ENCODE measurements around the gene NECAP2. TPM values are rescaled to one million over a fixed set of nuclear protein-coding genes. Genes with fewer than 3 reads are reported as not detected.
A peak's percentile ranks its signal among the peaks of the same experiment; 100 is the strongest.

The NECAP2 gene
- total RNA-seq, 2 experiments from 2014 or later = 123 to 132 TPM

DNA sequence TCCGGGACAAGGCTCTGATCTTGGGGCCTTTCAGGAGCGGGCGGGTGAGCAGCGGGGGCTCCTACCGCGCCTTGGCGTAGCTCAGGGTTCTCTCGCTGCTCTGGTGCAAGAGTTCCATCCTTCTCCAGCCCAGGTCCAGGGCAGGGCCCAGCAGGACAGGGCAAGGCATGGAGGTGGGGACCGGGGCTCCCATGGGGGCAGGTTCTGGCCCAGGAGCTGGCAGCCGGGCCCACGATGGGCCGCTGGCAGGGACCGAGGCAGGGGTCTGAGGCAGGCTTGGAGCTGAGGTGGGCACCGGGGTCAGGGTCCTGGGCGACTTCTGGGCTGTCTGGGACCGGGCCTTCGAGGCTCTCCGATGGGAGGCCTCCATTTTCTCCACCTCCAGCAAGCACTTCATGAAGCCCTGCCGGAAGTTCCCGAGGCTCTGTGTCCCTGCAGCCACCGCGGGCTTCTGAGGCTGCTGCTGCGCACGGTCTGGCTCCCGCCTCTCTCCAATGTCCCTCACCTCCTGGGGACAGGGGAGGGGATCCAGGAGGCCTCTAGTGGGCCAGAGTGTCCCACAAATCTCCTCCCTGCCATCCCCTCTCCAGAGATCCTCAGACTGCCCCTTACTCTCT lies 30.9 kb upstream of the NECAP2 start:
- Mint-ChIP-seq H3K27me3 (peaks cover 10% of the 10 kb centered on the region), H3K27ac (no peak overlapping the region), H3K36me3 (ENCODE audit: low read depth) (no peaks in the 10 kb centered on the region), H3K9me3 (no peaks in the 10 kb centered on the region), H3K4me1 (no peaks in the 10 kb centered on the region), H3K4me3 (no peak overlapping the region)
- POLR2A ChIA-PET = interaction anchor here (1.6 kb wide), 1 partner anchor 10 kb away, joined by 4 read pairs; no protein-coding TSS in a partner anchor
- CTCF ChIA-PET = interaction anchor here (0.5 to 1.2 kb wide), 2 partner anchors 11 to 64 kb away, joined by 3 to 4 read pairs; no protein-coding TSS in a partner anchor
- no peak for DNase-seq

DNA sequence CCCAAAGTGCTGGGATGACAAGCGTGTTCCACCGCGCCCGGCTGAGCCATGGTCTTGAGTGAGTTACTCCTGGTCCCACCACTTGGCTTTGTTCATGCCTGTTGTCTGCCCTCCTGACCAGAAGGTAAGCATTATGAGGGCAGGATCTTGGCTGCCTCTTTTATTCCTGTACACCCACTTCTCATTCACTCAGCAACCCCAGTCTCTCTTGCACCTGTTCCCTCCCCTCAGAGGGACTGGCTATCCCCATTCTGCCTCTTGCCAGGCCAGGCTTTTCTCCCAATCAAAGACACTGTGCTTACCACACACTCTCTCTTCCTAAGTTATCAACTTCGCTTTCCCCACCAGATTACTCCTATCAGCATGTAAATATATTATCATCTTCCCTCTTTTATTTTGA lies 29.7 kb upstream of the NECAP2 start:
- Mint-ChIP-seq H3K9me3 (no peaks in the 10 kb centered on the region), H3K36me3 (ENCODE audit: low read depth) (no peaks in the 10 kb centered on the region), H3K27me3 (peaks cover 10% of the 10 kb centered on the region), H3K4me1 (no peaks in the 10 kb centered on the region), H3K4me3 (no peak overlapping the region), H3K27ac (no peak overlapping the region)
- no peak for DNase-seq
- CTCF ChIA-PET = interaction anchor here (1.2 kb wide), 1 partner anchor 10 kb away, joined by 4 read pairs; no protein-coding TSS in a partner anchor
- POLR2A ChIA-PET = no interaction called here

GRCh38 chr1:16413191-16413590 lies 27.3 kb upstream of the NECAP2 start:
- ChIA-PET POLR2A (no interaction called here), CTCF (no interaction called here)
- no peaks in the 10 kb centered on the region for H3K4me1 Mint-ChIP-seq
- no peaks in the 10 kb centered on the region for H3K36me3 Mint-ChIP-seq (ENCODE audit: low read depth)
- H3K4me3 Mint-ChIP-seq = no peak overlapping the region
- no peak overlapping the region for H3K27ac Mint-ChIP-seq
- H3K27me3 Mint-ChIP-seq = peaks cover 10% of the 10 kb centered on the region
- no peaks in the 10 kb centered on the region for H3K9me3 Mint-ChIP-seq
- no peak for DNase-seq

GRCh38 chr1:16418823-16419425 lies 21.6 kb upstream of the NECAP2 start:
- ChIA-PET CTCF (no interaction called here), POLR2A (interaction anchor here (1.0 kb wide), 1 partner anchor 21 kb away, joined by 3 read pairs; the partner anchor contains the start of gene NECAP2)
- Mint-ChIP-seq H3K4me3 (no peak overlapping the region), H3K36me3 (ENCODE audit: low read depth) (peaks cover 3% of the 10 kb centered on the region), H3K4me1 (peaks cover 38% of the 10 kb centered on the region), H3K27me3 (peaks cover 12% of the 10 kb centered on the region), H3K27ac (peak overlapping the region; percentile 7), H3K9me3 (no peaks in the 10 kb centered on the region)
- DNase-seq = no peak

DNA sequence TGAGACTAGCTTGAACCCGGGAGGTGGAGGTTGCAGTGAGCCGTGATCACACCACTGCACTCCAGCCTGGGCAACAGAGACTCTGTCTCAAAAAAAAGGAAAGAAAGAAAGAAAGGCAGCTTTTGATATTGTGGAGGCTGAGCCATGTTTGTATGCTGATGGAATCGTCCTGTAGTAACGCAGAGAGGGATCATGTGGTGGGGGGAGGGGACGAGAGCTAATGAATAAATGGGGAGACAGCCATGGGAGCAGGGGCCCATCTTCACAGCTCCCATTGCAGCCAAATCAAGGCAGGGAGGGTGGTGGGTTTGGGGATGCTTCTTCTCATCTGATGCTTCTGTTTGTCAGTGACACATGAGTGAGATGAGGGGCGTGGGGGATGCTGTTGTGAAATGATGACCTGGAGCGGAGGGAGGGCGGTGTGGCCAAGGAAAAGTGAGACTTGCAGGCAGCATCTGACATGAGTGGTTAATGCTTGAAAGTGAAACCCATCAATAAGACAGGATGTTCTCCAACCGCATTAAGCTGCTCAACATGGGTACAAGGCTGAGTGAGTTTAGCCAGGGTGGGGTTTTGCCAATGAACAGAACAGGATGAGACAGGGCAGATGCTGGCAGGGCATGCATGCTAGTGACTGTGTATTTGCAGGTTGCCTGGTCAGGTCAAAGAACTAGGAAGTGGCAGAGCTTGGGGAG lies 20.0 kb upstream of the NECAP2 start:
- H3K27me3 Mint-ChIP-seq = peaks cover 12% of the 10 kb centered on the region
- H3K27ac Mint-ChIP-seq = peak overlapping the region; percentile 94

DNA sequence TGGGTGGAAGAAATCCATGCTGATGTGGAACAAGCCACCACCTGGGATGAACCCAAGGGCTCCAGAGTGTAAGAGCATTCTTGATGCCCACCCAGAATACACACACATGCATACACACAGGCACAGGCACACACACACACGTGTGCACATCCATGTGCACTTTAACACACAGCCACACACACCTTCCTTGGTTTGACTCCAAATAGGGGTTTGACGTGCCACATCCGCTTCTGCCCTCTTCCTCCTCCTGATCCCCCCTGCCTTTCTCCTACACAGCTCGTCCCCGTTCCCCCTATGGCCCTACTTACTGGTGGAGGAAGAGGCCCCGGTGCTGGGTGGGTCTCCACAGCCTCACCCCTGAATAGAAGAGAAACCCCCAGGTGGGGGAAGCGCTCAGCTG lies 19.3 kb upstream of the NECAP2 start:
- Mint-ChIP-seq H3K27ac (peak overlapping the region; percentile 94), H3K27me3 (peaks cover 12% of the 10 kb centered on the region), H3K4me1 (peaks cover 38% of the 10 kb centered on the region), H3K9me3 (no peaks in the 10 kb centered on the region), H3K36me3 (ENCODE audit: low read depth) (peaks cover 3% of the 10 kb centered on the region), H3K4me3 (peak overlapping the region; percentile 38)
- peak; percentile 31 for DNase-seq
- POLR2A ChIA-PET = interaction anchor here (1.0 to 2.7 kb wide), 7 partner anchors 9 to 92 kb away, joined by 3 to 36 read pairs (median 7); partner anchors contain the start of genes FBXO42, NECAP2, RNU1-1 and SZRD1
- CTCF ChIA-PET = interaction anchor here (1.0 to 2.3 kb wide), 4 partner anchors 11 to 49 kb away, joined by 3 to 15 read pairs (median 4); partner anchors contain the start of gene NECAP2

More for the DNA sequence above, 20.0 kb upstream of the NECAP2 start:
- peak; percentile 76 for DNase-seq
- ChIA-PET POLR2A (interaction anchor here (0.8 to 2.7 kb wide), 12 partner anchors 11 to 93 kb away, joined by 3 to 36 read pairs (median 4); partner anchors contain the start of genes FBXO42, NECAP2, RNU1-1 and SZRD1), CTCF (interaction anchor here (0.6 to 2.3 kb wide), 5 partner anchors 10 to 52 kb away, joined by 3 to 15 read pairs (median 3); partner anchors contain the start of gene NECAP2)
- Mint-ChIP-seq H3K36me3 (ENCODE audit: low read depth) (peaks cover 3% of the 10 kb centered on the region), H3K9me3 (no peaks in the 10 kb centered on the region), H3K4me3 (peak overlapping the region; percentile 38), H3K4me1 (peaks cover 38% of the 10 kb centered on the region)

DNA sequence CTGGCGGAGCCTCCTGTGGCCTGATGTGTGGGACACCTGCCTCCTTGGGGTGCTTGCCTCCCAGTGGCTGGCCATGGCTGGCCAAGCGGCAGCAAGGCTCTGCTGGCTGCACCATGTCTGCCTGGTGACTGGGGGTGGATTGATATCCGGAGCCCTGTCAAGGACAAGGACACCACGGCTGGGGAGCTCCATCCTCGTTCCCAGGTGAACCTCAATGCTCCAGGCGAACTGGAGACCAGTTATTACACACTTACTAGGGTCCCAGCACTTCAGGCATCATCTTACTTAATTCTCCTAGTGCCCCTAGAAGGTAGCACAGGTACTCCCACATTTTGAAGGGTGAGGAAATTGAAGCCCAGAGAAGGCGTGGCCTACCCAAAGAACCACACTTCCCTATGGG lies 18.5 kb upstream of the NECAP2 start:
- no peaks in the 10 kb centered on the region for H3K9me3 Mint-ChIP-seq
- peaks cover 38% of the 10 kb centered on the region for H3K4me1 Mint-ChIP-seq
- no peak overlapping the region for H3K4me3 Mint-ChIP-seq
- no peak overlapping the region for H3K27ac Mint-ChIP-seq
- no peak for DNase-seq
- peaks cover 3% of the 10 kb centered on the region for H3K36me3 Mint-ChIP-seq (ENCODE audit: low read depth)
- CTCF ChIA-PET = interaction anchor here (0.7 to 2.3 kb wide), 2 partner anchors 18 to 1062 kb away, joined by 3 to 15 read pairs; partner anchors contain the start of gene NECAP2
- H3K27me3 Mint-ChIP-seq = peaks cover 12% of the 10 kb centered on the region
- POLR2A ChIA-PET = interaction anchor here (1.0 to 2.7 kb wide), 3 partner anchors 8 to 54 kb away, joined by 3 to 36 read pairs (median 22); partner anchors contain the start of genes NECAP2 and SZRD1

GRCh38 chr1:16425125-16426025 lies 15.1 kb upstream of the NECAP2 start:
- ChIA-PET CTCF (interaction anchor here (1.3 kb wide), 1 partner anchor 15 kb away, joined by 5 read pairs; the partner anchor contains the start of gene NECAP2), POLR2A (interaction anchor here (1.6 to 1.7 kb wide), 2 partner anchors 15 to 58 kb away, joined by 6 read pairs; partner anchors contain the start of genes NECAP2 and SZRD1)
- no peaks in the 10 kb centered on the region for H3K36me3 Mint-ChIP-seq (ENCODE audit: low read depth)
- no peak overlapping the region for H3K4me3 Mint-ChIP-seq
- H3K4me1 Mint-ChIP-seq = peaks cover 21% of the 10 kb centered on the region
- peaks cover 7% of the 10 kb centered on the region for H3K27me3 Mint-ChIP-seq
- no peak for DNase-seq
- no peak overlapping the region for H3K27ac Mint-ChIP-seq
- no peaks in the 10 kb centered on the region for H3K9me3 Mint-ChIP-seq

- H3K27me3 Mint-ChIP-seq = peaks cover 18% of the 10 kb centered on the region
- no peaks in the 10 kb centered on the region for H3K36me3 Mint-ChIP-seq (ENCODE audit: low read depth)
- H3K4me1 Mint-ChIP-seq = peaks cover 2% of the 10 kb centered on the region
- H3K4me3 Mint-ChIP-seq = no peak overlapping the region
- CTCF ChIA-PET = interaction anchor here (4.2 kb wide), 1 partner anchor 11 kb away, joined by 13 read pairs; the partner anchor contains the start of gene NECAP2
- DNase-seq = no peak
- H3K9me3 Mint-ChIP-seq = no peaks in the 10 kb centered on the region
- POLR2A ChIA-PET = interaction anchor here (1.0 to 2.1 kb wide), 2 partner anchors 9 kb away, joined by 3 to 7 read pairs; partner anchors contain the start of gene NECAP2
- no peak overlapping the region for H3K27ac Mint-ChIP-seq
Observed at GRCh38 chr1:16430606-16431005, 9.9 kb upstream of the NECAP2 start.

GRCh38 chr1:16433030-16433429 lies 7.5 kb upstream of the NECAP2 start:
- POLR2A ChIA-PET = no interaction called here

GRCh38 chr1:16434007-16434406 lies 6.5 kb upstream of the NECAP2 start:
- POLR2A ChIA-PET = interaction anchor here (1.3 kb wide), 1 partner anchor 43 kb away, joined by 3 read pairs; no protein-coding TSS in a partner anchor

More at GRCh38 chr1:16433030-16433429, 7.5 kb upstream of the NECAP2 start:
- CTCF ChIA-PET = interaction anchor here (4.2 kb wide), 1 partner anchor 8 kb away, joined by 13 read pairs; the partner anchor contains the start of gene NECAP2
- Mint-ChIP-seq H3K9me3 (no peaks in the 10 kb centered on the region), H3K4me1 (peaks cover 2% of the 10 kb centered on the region), H3K27me3 (peaks cover 18% of the 10 kb centered on the region), H3K27ac (no peak overlapping the region), H3K36me3 (ENCODE audit: low read depth) (no peaks in the 10 kb centered on the region), H3K4me3 (no peak overlapping the region)
- DNase-seq = no peak

More at GRCh38 chr1:16434007-16434406, 6.5 kb upstream of the NECAP2 start:
- no peak for DNase-seq
- Mint-ChIP-seq H3K4me3 (no peak overlapping the region), H3K4me1 (peaks cover 4% of the 10 kb centered on the region), H3K9me3 (no peaks in the 10 kb centered on the region), H3K36me3 (ENCODE audit: low read depth) (no peaks in the 10 kb centered on the region), H3K27me3 (peaks cover 18% of the 10 kb centered on the region), H3K27ac (no peak overlapping the region)
- CTCF ChIA-PET = interaction anchor here (4.2 kb wide), 1 partner anchor 7 kb away, joined by 13 read pairs; the partner anchor contains the start of gene NECAP2

All from activated CD4-positive, alpha-beta memory T cell treated with anti-CD3 and anti-CD28 coated beads, Interleukin-2, amount 10 ng/mL, durations not matched to agents 7 days and 5 days (primary cell).